GM23338 (cell line): ENCODE results near the gene PER3. TPM values are rescaled to one million over a fixed set of nuclear protein-coding genes. Genes with fewer than 3 reads are reported as not detected.

Experiments
- ATAC-seq: fragments of 200-7000 bp; cut with Tn5 transposase; 3 replicates; pipeline ENCODE4 v1.9.1; 2020
- DNase-seq: peaks from one replicate; pipeline ENCODE4 v3.0.0-alpha.2; 2015; ENCODE audit warnings: low spot score
- H2AFZ ChIP-seq: fragments of 200-600 bp; sonication (generic); 2 replicates; pipeline ENCODE4 v1.8.0; 2016; ENCODE audit warnings: antibody characterized with exemption, mild to moderate bottlenecking, moderate library complexity
- H3F3A ChIP-seq: fragments of 200-600 bp; sonication (generic); replicated peaks from 2 replicates; pipeline ENCODE4 v1.8.0; 2017; ENCODE audit warnings: antibody characterized with exemption, mixed run types, low read depth
- H3K27ac ChIP-seq: fragments of 200-600 bp; sonication (generic); 2 replicates; pipeline ENCODE4 v1.6.1; 2016; ENCODE audit warnings: low read depth
- H3K27me3 ChIP-seq: fragments of 200-600 bp; sonication (generic); 2 replicates; pipeline ENCODE4 v1.8.0; 2016; ENCODE audit warnings: mild to moderate bottlenecking, mixed run types, moderate library complexity; ENCODE audit not compliant: insufficient read depth
- H3K36me3 ChIP-seq: fragments of 200-600 bp; sonication (generic); 2 replicates; pipeline ENCODE4 v1.8.0; 2016; ENCODE audit warnings: mild to moderate bottlenecking; ENCODE audit not compliant: insufficient read depth
- H3K4me1 ChIP-seq: fragments of 200-600 bp; sonication (generic); 2 replicates; pipeline ENCODE4 v1.8.0; 2016; ENCODE audit warnings: mild to moderate bottlenecking, moderate library complexity; ENCODE audit not compliant: insufficient read depth
- H3K4me2 ChIP-seq: fragments of 200-600 bp; sonication (generic); 2 replicates; pipeline ENCODE4 v1.7.1; 2017; ENCODE audit warnings: mixed run types
- H3K4me3 ChIP-seq: fragments of 200-600 bp; sonication (generic); 2 replicates; pipeline ENCODE4 v1.6.1; 2016; ENCODE audit warnings: mixed run types
- H3K79me2 ChIP-seq: fragments of 200-600 bp; sonication (generic); replicated peaks from 2 replicates; pipeline ENCODE4 v1.8.0; 2017; ENCODE audit warnings: mild to moderate bottlenecking; ENCODE audit not compliant: insufficient read depth
- H3K9me2 ChIP-seq: fragments of 200-600 bp; sonication (generic); 2 replicates; pipeline ENCODE4 v1.8.0; 2017; ENCODE audit not compliant: insufficient read depth
- H4K20me1 ChIP-seq: fragments of 200-600 bp; sonication (generic); replicated peaks from 2 replicates; pipeline ENCODE4 v1.8.0; 2017; ENCODE audit warnings: mild to moderate bottlenecking; ENCODE audit not compliant: insufficient read depth
- H3K27ac Mint-ChIP-seq: 2 replicates; pipeline ENCODE4 v1.8.0; 2020; ENCODE audit warnings: inconsistent platforms, mild to moderate bottlenecking, moderate library complexity, mixed read lengths
- H3K27me3 Mint-ChIP-seq: 3 replicates; pipeline ENCODE4 v1.8.0; 2022; ENCODE audit warnings: low read depth, mild to moderate bottlenecking, moderate library complexity, mixed read lengths, inconsistent platforms; ENCODE audit not compliant: insufficient read depth, poor library complexity
- H3K36me3 Mint-ChIP-seq: 3 replicates; pipeline ENCODE4 v1.8.0; 2021; ENCODE audit warnings: low read depth, mild to moderate bottlenecking, inconsistent platforms, moderate library complexity, mixed read lengths
- H3K4me1 Mint-ChIP-seq: 3 replicates; pipeline ENCODE4 v1.8.0; 2020; ENCODE audit warnings: mild to moderate bottlenecking, inconsistent platforms, mixed read lengths
- H3K4me3 Mint-ChIP-seq: 3 replicates; pipeline ENCODE4 v1.8.0; 2021; ENCODE audit warnings: moderate library complexity, mild to moderate bottlenecking, inconsistent platforms, mixed read lengths
- H3K9me3 Mint-ChIP-seq: 3 replicates; pipeline ENCODE4 v1.8.0; 2020; ENCODE audit warnings: moderate library complexity, mild to moderate bottlenecking, inconsistent platforms, mixed read lengths
- CREB1 ChIP-seq: fragments of 250-450 bp; sonication (Bioruptor Pico); IDR thresholded peaks from 2 replicates; pipeline ENCODE4 v1.5.0; 2020; ENCODE audit warnings: low read depth, mild to moderate bottlenecking, moderate library complexity
- CTCF ChIP-seq, 2 experiments: fragments of 200-600 bp in 1 of 2; sonication (generic) in 1 of 2; conservative IDR thresholded peaks; 2 replicates each; pipeline versions ENCODE4 v1.5.1 to v1.6.1; 2016 to 2017; ENCODE audit warnings: antibody characterized with exemption in 2 of 2, low read depth in 2 of 2, mild to moderate bottlenecking in 2 of 2, moderate library complexity in 1 of 2
- ETS1 ChIP-seq: IDR thresholded peaks from 2 replicates; pipeline ENCODE4 v1.6.1; 2016; ENCODE audit warnings: antibody characterized with exemption
- JUNB ChIP-seq: IDR thresholded peaks from one replicate; pipeline ENCODE4 v1.6.1; 2016; ENCODE audit warnings: antibody characterized with exemption; ENCODE audit not compliant: unreplicated experiment
- NANOG ChIP-seq: IDR thresholded peaks from 2 replicates; pipeline ENCODE4 v1.6.1; 2016; ENCODE audit warnings: antibody characterized with exemption, borderline replicate concordance
- POLR2AphosphoS5 ChIP-seq: IDR thresholded peaks from 2 replicates; pipeline ENCODE4 v1.6.1; 2016; ENCODE audit warnings: antibody characterized with exemption, low read depth
- REST ChIP-seq: IDR thresholded peaks from one replicate; pipeline ENCODE4 v1.6.1; 2018; ENCODE audit warnings: antibody characterized with exemption; ENCODE audit not compliant: unreplicated experiment
- STAT1 ChIP-seq: IDR thresholded peaks from one replicate; pipeline ENCODE4 v1.6.1; 2016; ENCODE audit warnings: antibody characterized with exemption; ENCODE audit not compliant: unreplicated experiment
- ZNF114 ChIP-seq: fragments of 250-450 bp; sonication (Bioruptor Pico); IDR thresholded peaks from 2 replicates; pipeline ENCODE4 v1.5.0; 2020; ENCODE audit warnings: mild to moderate bottlenecking, moderate library complexity
- ZNF331 ChIP-seq: fragments of 250-450 bp; sonication (Bioruptor Pico); IDR thresholded peaks from 2 replicates; pipeline ENCODE4 v1.5.0; 2020; ENCODE audit warnings: low read depth, mild to moderate bottlenecking, moderate library complexity
- ZNF462 ChIP-seq: fragments of 250-450 bp; sonication (Bioruptor Pico); IDR thresholded peaks from 2 replicates; pipeline ENCODE4 v1.5.0; 2020; ENCODE audit warnings: mild to moderate bottlenecking, moderate library complexity
- polyA plus RNA-seq: library from polyadenylated mRNA; unstranded; fragments of >200 nt; fragmentation: Nextera tagmentation; extraction: Ambion mirVana; gene quantifications from 2 replicates; pipeline ENCODE4 v1.2.1, GENCODE V29; 2016
- total RNA-seq: library from RNA; depleted of rRNA; stranded (reverse); fragments of >200 nt; shearing (Covaris generic); gene quantifications from 2 replicates; pipeline ENCODE4 v1.2.3, GENCODE V29; 2014

The PER3 gene
- total and polyA plus RNA-seq, 2 experiments from 2014 or later = 6.1 to 16.4 TPM

- TF ChIP-seq POLR2AphosphoS5 (no peak), CREB1 (CRISPR knock-in tag) (no peak), ETS1 (no peak), NANOG (no peak)
Measured at GRCh38 chr1:7885513-7886404, 101.7 kb downstream of the PER3 start (continued).

GRCh38 chr1:7886405-7886745 is 102.3 kb downstream of the PER3 start:
- H3K27ac Mint-ChIP-seq = no peak overlapping the region
- Histone ChIP-seq H3K79me2 (no peaks in the 10 kb centered on the region), H4K20me1 (no peaks in the 10 kb centered on the region), H3K36me3 (no peaks in the 10 kb centered on the region), H3K27ac (no peak overlapping the region), H3K27me3 (no peaks in the 10 kb centered on the region), H2AFZ (no peak overlapping the region; the same call in 1 of the 2 replicates), H3F3A (no peaks in the 10 kb centered on the region), H3K9me2 (peaks cover 13% of the 10 kb centered on the region), H3K4me3 (peak overlapping the region; percentile 40; the same call in 1 of the 2 replicates), H3K4me1 (no peaks in the 10 kb centered on the region), H3K4me2 (peak overlapping the region; percentile 64; the same call in 1 of the 2 replicates)
- H3K27me3 Mint-ChIP-seq = peaks cover 4% of the 10 kb centered on the region
- H3K4me3 Mint-ChIP-seq = no peak overlapping the region
- no peak for DNase-seq
- H3K4me1 Mint-ChIP-seq = peaks cover 3% of the 10 kb centered on the region; the same call in 1 of the 3 replicates
- H3K36me3 Mint-ChIP-seq = no peaks in the 10 kb centered on the region; the same call in 2 of the 3 replicates
- no peaks in the 10 kb centered on the region for H3K9me3 Mint-ChIP-seq
- no peak for TF ChIP-seq JUNB
- no peak for TF ChIP-seq ZNF462 (CRISPR knock-in tag)
- TF ChIP-seq STAT1 = no peak
- TF ChIP-seq CREB1 (CRISPR knock-in tag) = no peak
- no peak for TF ChIP-seq POLR2AphosphoS5
- no peak for TF ChIP-seq REST
- TF ChIP-seq ZNF114 (CRISPR knock-in tag) = no peak
- no peak for TF ChIP-seq CTCF (conservative IDR thresholded peaks at IDR 0.05; ENCODE audit: low read depth in 2 of 2)
- TF ChIP-seq ZNF331 = no peak
- no peak for TF ChIP-seq NANOG
- no peak for ATAC-seq
